C4-2B (cell line): ENCODE data around the gene CAMTA1.

Experiments
- CTCF ChIP-seq: fragments of 450-650 bp; conservative IDR thresholded peaks from 2 replicates; pipeline ENCODE4 v1.5.1; 2017; ENCODE audit warnings: mild to moderate bottlenecking
- ZFX ChIP-seq: fragments of 450-650 bp; IDR thresholded peaks from 2 replicates; pipeline ENCODE4 v1.6.1; 2017

DNA sequence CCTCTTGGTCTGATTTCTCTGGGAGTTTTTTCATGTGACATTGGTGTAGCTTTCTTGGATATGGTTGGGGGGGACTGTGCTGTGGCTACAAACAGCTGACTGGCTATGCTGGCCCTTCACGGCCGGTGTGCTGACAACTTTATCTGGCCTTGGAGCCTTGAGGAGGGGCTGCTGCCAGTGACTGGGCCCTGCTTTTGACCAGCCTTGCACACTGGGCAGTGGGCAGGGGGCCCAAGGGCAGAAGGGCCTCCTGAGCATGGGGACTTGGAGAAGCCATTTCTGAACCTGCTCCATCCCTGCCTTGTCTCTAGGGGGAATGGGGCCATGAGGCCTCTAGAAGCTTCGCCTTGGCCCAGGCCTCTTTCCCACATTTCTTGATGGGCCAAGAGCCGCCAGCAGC, 139.6 kb downstream of the CAMTA1 start:
- TF ChIP-seq CTCF (no peak), ZFX (no peak)
